Stimulated activated naive CD4-positive, alpha-beta T cell (primary cell): ENCODE results near the gene TREML4.
"Not testable (repeated sequence)": the region's sequence is repeated elsewhere in the genome, so short reads cannot be mapped to it uniquely, and the experiment has no call there.

Experiments
- DNase-seq, 6 experiments: peaks; one replicate each; lab custom pipeline; 2025; lab: John Stamatoyannopoulos, UW

Gene TREML4

DNA sequence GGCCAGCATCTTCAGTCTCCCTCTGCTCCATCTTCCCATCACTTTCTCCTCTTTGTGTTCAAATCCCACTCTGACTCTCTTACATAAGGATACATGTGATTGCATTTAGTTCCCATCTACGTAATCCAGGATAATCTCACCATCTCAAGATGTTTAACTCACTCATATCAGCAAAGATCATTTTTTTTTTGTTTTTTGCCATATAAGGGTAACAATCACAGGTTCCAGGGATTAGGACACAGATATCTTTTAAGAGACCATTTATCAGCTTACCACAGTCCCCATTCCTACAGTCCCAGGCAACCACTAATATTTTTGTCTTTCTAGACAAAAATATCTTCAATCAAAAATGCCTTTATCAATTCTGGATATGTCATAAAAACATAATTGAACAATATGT lies 24.0 kb upstream of the TREML4 start:
- DNase-seq = no peak

DNA sequence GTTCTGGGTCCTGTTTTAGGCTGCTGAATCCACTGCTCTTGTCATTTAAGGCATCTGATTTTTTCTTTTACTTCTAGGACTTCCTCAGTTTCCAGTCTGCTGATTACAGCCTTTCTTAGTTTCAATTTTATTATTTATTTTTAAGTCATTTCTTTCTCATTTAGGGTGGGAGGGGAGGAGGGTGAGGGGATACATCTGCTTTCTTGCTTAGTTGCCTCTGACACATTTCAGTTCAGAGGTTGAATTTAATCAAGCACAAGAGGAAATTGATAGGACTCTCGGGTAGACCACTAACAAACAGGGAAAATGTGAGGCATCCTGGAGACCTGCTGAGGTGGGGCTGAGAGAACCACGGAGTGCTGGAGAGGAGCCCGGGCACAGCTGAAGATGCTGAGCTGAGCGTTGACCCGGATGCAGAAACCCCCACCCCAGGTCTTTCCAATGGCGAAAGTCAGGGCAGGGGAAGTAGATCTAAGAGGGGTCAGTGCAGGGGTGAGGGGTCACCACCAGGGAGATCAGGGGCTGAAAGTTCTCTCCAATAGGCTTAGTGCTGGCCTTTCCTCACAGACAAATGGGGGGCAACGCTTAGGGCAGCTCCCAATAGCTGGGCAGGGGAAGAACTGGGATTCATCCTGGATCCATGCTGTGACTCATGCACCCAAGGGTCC lies 19.6 kb upstream of the TREML4 start:
- no peak for DNase-seq

DNA sequence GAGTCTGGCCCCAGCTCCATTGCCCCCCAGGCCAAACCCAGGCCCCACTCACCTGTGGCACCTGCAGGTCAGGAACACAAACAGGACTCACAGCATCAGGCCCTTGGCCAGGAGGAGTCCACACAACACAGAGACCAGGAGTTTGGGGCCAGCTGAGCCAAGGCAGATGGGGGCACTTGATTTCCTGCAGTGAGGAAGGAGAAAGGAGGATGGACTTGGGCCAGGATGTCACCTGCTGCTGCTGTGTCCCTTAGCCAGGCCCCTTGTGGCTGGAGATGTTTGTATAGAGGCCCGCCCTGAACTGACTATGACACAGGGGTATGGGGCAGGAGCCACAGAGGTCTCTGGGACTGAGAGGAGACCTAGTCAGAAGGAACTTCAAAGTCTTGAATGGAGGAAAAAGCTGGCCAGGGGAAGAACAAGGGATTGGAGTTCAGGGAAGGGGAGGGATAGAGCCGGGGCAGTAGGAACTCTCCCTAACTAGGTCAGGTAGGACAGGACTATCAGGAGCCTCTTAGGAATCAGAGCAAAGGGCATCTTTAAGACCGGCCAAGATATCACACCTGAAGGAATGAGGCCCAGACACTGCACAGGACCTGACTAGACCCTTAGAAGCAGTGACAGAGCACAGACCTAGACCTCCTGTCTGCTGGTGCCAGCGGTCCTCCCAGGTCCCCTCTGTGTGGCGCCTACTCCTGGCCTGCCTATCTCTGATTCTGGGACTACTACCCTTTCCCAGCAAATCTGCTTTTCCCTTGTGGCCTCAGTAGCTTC lies 18.4 kb upstream of the TREML4 start:
- no peak for DNase-seq

DNA sequence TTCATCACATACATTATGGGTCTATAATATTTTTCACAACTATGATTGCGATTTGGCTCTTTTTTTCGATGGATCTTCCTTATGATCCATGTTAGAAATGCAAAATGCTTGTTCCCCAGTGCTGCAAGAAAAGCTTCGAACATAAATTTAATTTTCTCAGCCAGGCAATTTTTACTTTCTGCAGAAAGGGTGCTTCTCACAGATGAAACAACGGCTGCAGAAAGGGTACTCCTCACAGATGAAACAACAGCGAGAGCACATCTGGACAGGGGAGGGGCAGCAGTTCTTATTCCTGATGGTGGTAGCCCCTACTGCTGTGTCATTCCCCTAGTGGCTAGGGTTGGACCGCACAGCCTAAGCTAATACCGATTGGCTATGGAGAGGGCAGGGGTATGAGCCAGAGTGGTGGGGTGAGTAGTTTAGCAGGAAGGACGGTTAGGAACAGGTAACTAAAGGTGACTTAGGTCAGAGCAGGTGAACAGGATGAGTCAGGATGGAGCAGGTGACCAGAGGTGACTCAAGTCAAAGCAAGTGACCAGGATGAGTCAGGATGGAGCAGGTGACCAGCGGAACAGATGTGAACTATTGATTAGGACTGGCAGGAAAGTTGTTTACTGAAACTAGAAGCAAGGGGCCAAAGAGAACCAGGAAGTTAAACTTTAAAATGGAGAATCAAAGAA lies 13.4 kb upstream of the TREML4 start:
- no peak for DNase-seq

GRCh38 chr6:41215777-41216176 lies 12.4 kb upstream of the TREML4 start:
- no peak for DNase-seq

- no peak for DNase-seq
These were observed 11.5 kb upstream of the TREML4 start for GRCh38 chr6:41216616-41217015.

DNA sequence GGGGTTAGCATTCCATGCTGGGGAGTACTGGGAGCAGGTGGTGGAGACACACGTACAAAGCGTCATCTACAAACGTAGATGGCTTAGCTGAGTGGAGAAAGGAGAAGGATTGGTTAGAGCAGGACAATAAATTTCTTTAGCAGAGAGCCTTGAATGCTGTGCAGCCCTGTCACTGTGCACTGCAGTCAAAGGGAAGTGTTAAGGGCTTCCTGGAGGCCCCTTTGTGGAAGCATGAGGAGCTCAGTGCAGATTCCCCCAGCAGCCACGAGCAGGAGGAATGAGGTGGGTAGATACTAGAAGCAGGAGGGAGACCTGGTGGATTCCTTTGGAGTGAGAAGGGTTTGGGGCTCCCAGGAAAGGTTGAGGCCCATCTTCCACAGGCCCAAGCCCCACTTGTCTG lies 6.1 kb upstream of the TREML4 start:
- DNase-seq = no peak

DNA sequence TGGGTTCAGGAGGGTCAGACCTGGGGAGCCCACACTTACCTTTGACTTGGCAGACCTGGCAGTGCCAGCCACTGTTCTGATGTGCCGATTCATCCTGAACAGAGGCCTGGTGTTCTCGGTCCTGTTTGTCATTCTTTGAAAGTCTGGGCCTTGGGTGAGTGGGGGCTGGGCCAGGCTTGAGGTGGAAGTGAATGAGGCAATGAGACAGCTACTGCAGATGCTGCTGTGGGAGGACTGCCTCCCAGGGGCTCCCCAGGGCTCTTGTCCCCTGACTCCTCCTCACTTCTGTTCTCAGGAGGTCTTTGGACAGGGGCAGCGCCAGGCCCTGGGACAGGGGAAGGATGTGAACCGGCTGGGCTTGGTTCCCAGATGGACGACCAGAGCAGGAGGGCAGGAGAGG lies 5.6 kb upstream of the TREML4 start:
- no peak for DNase-seq

- DNase-seq = no peak
These were observed 3.3 kb upstream of the TREML4 start for GRCh38 chr6:41224800-41225199.

DNA sequence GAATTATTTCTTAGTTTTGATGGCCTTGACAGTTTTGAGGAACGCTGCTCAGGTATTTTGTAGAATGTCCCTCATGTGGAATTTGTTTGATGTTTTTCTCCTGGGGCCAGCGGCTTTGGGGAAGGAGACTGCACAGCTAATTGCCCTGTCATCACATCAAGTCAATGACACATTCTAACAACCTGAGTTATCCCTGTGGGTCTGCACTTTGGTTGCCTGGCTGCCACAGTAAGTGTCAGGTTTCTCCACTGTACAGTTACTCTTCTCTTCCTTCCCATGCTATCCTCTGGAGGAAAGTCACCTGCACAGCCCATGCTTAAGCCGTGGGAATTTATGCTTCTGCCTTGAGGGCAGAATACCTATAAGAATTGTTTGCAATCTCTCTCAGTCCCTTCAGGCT lies 1.4 kb upstream of the TREML4 start:
- no peak for DNase-seq

DNA sequence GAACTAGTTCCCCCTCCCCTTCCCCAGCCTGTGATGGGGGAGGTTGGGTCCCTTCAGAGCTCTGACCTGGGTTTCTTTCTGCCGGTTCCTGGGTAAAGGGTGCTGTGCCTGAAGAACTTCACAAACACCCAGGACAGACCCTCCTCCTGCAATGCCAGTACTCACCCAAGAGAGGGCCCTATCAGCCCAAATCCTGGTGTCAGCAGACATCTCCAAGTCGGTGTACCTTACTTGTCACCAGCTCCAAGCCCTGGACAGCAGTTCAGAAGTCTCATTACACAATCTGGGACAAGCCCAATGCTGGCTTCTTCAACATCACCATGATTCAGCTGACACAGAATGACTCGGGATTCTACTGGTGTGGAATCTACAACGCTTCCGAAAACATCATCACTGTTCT lies 467 bp downstream of the TREML4 start:
- no peak for DNase-seq

GRCh38 chr6:41229721-41230120 lies 1.6 kb downstream of the TREML4 start:
- no peak for DNase-seq

DNA sequence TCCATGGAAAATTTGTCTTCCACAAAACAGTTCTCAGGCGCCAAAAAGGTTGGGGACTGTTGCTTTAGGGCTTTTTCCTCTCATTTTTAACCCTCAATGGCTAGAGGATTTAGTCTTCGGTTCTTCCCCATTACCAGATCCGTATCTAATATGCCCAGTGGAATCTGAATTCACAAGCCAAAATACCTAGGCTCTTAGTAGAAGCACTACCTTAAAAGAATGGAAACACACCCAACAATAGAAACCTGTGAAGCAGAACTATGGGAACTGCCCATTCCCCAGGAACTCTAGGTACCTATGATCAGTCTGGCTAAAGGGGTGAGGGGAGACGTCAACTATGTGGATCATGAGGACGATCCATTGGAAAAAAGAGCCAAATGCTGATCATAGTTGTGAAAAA lies 3.1 kb downstream of the TREML4 start:
- DNase-seq = no peak

- DNase-seq = no peak
These were observed 4.5 kb downstream of the TREML4 start for GRCh38 chr6:41232667-41233066.

DNA sequence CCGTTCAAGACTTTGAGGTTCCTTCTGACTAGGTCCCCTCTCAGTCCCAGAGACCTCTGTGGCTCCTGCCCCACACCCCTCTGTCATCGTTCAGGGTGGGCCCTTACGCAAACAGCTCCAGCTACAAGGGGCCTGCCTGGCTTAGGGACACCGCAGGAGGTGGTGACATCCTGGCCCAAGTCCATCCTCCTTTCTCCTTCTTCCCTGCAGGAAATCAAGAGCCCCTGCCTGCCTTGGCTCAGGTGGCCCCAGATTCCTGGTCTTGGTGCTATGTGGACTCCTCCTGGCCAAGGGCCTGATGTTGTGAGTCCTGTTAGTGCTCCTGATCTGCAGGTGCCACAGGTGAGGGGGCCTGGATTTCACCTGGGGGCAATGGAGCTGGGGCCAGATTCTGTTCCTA lies 8.1 kb downstream of the TREML4 start:
- DNase-seq = no peak

GRCh38 chr6:41237128-41237527 lies 9.0 kb downstream of the TREML4 start:
- no peak for DNase-seq

- DNase-seq = no peak
These were observed 11.5 kb downstream of the TREML4 start for GRCh38 chr6:41239467-41240159.

- not testable (repeated sequence) for DNase-seq
These were observed 18.4 kb downstream of the TREML4 start for GRCh38 chr6:41246529-41246928.

- DNase-seq = no peak
These were observed 19.2 kb downstream of the TREML4 start for GRCh38 chr6:41247288-41247865.

- DNase-seq = no peak
These were observed 19.9 kb downstream of the TREML4 start for GRCh38 chr6:41247882-41248705.

GRCh38 chr6:41252401-41253169 lies 24.4 kb downstream of the TREML4 start:
- no peak for DNase-seq
